GM23338 (cell line): ENCODE data around the gene CHCT1.
"Not testable (repeated sequence)": the region's sequence is repeated elsewhere in the genome, so short reads cannot be mapped to it uniquely, and the experiment has no call there.

Source experiments
- CREB1 ChIP-seq: fragments of 250-450 bp; sonication (Bioruptor Pico); IDR thresholded peaks from 2 replicates; pipeline ENCODE4 v1.5.0; 2020; ENCODE audit warnings: low read depth, mild to moderate bottlenecking, moderate library complexity
- CTCF ChIP-seq, 2 experiments: fragments of 200-600 bp in 1 of 2; sonication (generic) in 1 of 2; conservative IDR thresholded peaks; 2 replicates each; pipeline versions ENCODE4 v1.5.1 to v1.6.1; 2016 to 2017; ENCODE audit warnings: antibody characterized with exemption in 2 of 2, low read depth in 2 of 2, mild to moderate bottlenecking in 2 of 2, moderate library complexity in 1 of 2
- EZH2 ChIP-seq: fragments of 200-600 bp; sonication (generic); IDR thresholded peaks from one replicate; pipeline ENCODE4 v1.8.0; 2017; ENCODE audit warnings: antibody characterized with exemption, mild to moderate bottlenecking, low read depth; ENCODE audit not compliant: unreplicated experiment
- EZH2phosphoT487 ChIP-seq: fragments of 200-600 bp; sonication (generic); IDR thresholded peaks from one replicate; pipeline ENCODE4 v1.8.1; 2018; ENCODE audit warnings: antibody characterized with exemption; ENCODE audit not compliant: unreplicated experiment
- JUNB ChIP-seq: IDR thresholded peaks from one replicate; pipeline ENCODE4 v1.6.1; 2016; ENCODE audit warnings: antibody characterized with exemption; ENCODE audit not compliant: unreplicated experiment
- NANOG ChIP-seq: IDR thresholded peaks from 2 replicates; pipeline ENCODE4 v1.6.1; 2016; ENCODE audit warnings: antibody characterized with exemption, borderline replicate concordance
- POLR2AphosphoS5 ChIP-seq: IDR thresholded peaks from 2 replicates; pipeline ENCODE4 v1.6.1; 2016; ENCODE audit warnings: antibody characterized with exemption, low read depth
- ZNF331 ChIP-seq: fragments of 250-450 bp; sonication (Bioruptor Pico); IDR thresholded peaks from 2 replicates; pipeline ENCODE4 v1.5.0; 2020; ENCODE audit warnings: low read depth, mild to moderate bottlenecking, moderate library complexity
- TF ChIP-seq, protein P1 (sequence below): IDR thresholded peaks from one replicate; pipeline ENCODE4 v1.6.1; 2018; ENCODE audit warnings: antibody characterized with exemption; ENCODE audit not compliant: unreplicated experiment

DNA sequence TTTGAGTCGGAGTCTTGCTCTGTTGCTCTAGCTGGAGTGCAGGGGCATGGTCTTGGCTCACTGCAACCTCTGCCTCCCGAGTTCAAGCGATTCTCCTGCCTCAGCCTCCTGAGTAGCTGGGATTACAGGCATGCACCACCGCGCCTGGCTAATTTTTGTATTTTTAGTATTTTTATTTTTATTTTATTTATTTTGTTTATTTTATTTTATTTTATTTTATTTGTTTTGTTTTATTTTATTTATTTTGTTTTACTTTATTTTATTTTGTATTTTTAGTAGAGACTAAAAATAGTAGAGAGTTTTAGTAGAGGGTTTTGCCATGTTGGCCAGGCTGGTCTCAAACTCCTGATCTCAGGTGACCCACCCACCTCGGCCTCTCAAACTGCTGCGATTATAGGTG, 2.4 kb upstream of the CHCT1 start:
- TF ChIP-seq CTCF (conservative IDR thresholded peaks at IDR 0.05; ENCODE audit: low read depth in 2 of 2); CREB1 (CRISPR knock-in tag); POLR2AphosphoS5; EZH2; JUNB; EZH2phosphoT487; ZNF331 (CRISPR knock-in tag); NANOG: not testable (repeated sequence)
- TF ChIP-seq, protein P1, sequence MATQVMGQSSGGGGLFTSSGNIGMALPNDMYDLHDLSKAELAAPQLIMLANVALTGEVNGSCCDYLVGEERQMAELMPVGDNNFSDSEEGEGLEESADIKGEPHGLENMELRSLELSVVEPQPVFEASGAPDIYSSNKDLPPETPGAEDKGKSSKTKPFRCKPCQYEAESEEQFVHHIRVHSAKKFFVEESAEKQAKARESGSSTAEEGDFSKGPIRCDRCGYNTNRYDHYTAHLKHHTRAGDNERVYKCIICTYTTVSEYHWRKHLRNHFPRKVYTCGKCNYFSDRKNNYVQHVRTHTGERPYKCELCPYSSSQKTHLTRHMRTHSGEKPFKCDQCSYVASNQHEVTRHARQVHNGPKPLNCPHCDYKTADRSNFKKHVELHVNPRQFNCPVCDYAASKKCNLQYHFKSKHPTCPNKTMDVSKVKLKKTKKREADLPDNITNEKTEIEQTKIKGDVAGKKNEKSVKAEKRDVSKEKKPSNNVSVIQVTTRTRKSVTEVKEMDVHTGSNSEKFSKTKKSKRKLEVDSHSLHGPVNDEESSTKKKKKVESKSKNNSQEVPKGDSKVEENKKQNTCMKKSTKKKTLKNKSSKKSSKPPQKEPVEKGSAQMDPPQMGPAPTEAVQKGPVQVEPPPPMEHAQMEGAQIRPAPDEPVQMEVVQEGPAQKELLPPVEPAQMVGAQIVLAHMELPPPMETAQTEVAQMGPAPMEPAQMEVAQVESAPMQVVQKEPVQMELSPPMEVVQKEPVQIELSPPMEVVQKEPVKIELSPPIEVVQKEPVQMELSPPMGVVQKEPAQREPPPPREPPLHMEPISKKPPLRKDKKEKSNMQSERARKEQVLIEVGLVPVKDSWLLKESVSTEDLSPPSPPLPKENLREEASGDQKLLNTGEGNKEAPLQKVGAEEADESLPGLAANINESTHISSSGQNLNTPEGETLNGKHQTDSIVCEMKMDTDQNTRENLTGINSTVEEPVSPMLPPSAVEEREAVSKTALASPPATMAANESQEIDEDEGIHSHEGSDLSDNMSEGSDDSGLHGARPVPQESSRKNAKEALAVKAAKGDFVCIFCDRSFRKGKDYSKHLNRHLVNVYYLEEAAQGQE, result not testable (repeated sequence)
